Psoas muscle (tissue), 8 donors: ENCODE data around the gene PEF1. TPM values are rescaled to one million over a fixed set of nuclear protein-coding genes. Genes with fewer than 3 reads are reported as not detected.

Experiments used
- ATAC-seq, 4 donors: fragments of 200-7000 bp; cut with Tn5 transposase; one replicate each; pipeline ENCODE4 v1.9.1; 2020; ENCODE audit warnings: moderate library complexity in 3 of 4, mild to moderate bottlenecking in 2 of 4
- DNase-seq, 2 donors: peaks; one replicate each; pipeline ENCODE4 v3.0.0-alpha.2; 2020
- H3K27ac ChIP-seq: fragments of 200-600 bp; one replicate; pipeline ENCODE4 v1.8.0; 2022
- H3K27me3 ChIP-seq, 3 donors: fragments of 200-600 bp in 1 of 3; one replicate each; pipeline versions ENCODE4 v1.6.1 to v1.8.0; 2013 to 2022; ENCODE audit warnings: low read length in 2 of 3, mild to moderate bottlenecking in 2 of 3, moderate library complexity in 1 of 3; ENCODE audit not compliant: insufficient read depth in 3 of 3
- H3K36me3 ChIP-seq, 2 donors: fragments of 200-600 bp in 1 of 2; one replicate each; pipeline versions ENCODE4 v1.6.1 to v1.8.0; 2013 to 2022; ENCODE audit warnings: low read depth in 1 of 2, mild to moderate bottlenecking in 1 of 2, moderate library complexity in 1 of 2; ENCODE audit not compliant: insufficient read depth in 1 of 2
- H3K4me1 ChIP-seq: fragments of 200-600 bp; one replicate; pipeline ENCODE4 v1.8.0; 2022
- H3K4me3 ChIP-seq: fragments of 200-600 bp; one replicate; pipeline ENCODE4 v1.8.0; 2022; ENCODE audit warnings: mild to moderate bottlenecking
- H3K9me3 ChIP-seq: fragments of 200-600 bp; one replicate; pipeline ENCODE4 v1.8.0; 2022
- WGBS, 3 donors: extraction: QIAGEN DNeasy Blood & Tissue Kit; methylation state at CpG; one replicate each; pipeline versions ENCODE4 v1.1.6 to v1.1.7; 2013; 5-methylcytosine and 5-hydroxymethylcytosine counted together
- intact Hi-C, 2 donors: fragments of 100-400 bp; cut with DNase I; formaldehyde crosslinking; loops; one replicate each; pipeline versions ENCODE4 v1.11.0 to v1.14.2; 2022
- polyA plus RNA-seq, 3 donors: library from polyadenylated mRNA; stranded (reverse); fragments of 200-250 nt; gene quantifications; one replicate each; pipeline ENCODE4 v1.2.3, GENCODE V29; 2013
- total RNA-seq, 4 donors: library from RNA; stranded (reverse); fragmentation: NEBNext Ultra II Directional in 2 of 4; extraction: Animal tissue kit (Norgen Biotek cat#: 25700) in 2 of 4; gene quantifications; one replicate each; pipeline versions ENCODE4 v1.2.1 to v1.2.4, GENCODE V29; 2021 to 2023
- TF ChIP-seq, protein P1 (sequence below): fragments of 200-600 bp; IDR thresholded peaks from one replicate; pipeline ENCODE4 v1.8.0; 2022; ENCODE audit warnings: antibody characterized with exemption
- donor health status: healthy with polysubstance abuse.
- donor health status: DM: no; HTN: no; CAD: no; lungs with moderate emphysema.
- donor health status: Bipolar disorder and iron deficiency.
- donor health status: healthy.
- donor health status: DM: yes; HTN: yes; CAD: no.
- donor health status: DM: no; HTN: no; CAD: no.
- donor health status: DM: no; HTN: no; CAD: no.
- donor health status: DM: yes; HTN: yes; CAD: no.

The PEF1 gene
- total and polyA plus RNA-seq, 7 donors = 22.1 to 57.4 (median 30.7) TPM

DNA sequence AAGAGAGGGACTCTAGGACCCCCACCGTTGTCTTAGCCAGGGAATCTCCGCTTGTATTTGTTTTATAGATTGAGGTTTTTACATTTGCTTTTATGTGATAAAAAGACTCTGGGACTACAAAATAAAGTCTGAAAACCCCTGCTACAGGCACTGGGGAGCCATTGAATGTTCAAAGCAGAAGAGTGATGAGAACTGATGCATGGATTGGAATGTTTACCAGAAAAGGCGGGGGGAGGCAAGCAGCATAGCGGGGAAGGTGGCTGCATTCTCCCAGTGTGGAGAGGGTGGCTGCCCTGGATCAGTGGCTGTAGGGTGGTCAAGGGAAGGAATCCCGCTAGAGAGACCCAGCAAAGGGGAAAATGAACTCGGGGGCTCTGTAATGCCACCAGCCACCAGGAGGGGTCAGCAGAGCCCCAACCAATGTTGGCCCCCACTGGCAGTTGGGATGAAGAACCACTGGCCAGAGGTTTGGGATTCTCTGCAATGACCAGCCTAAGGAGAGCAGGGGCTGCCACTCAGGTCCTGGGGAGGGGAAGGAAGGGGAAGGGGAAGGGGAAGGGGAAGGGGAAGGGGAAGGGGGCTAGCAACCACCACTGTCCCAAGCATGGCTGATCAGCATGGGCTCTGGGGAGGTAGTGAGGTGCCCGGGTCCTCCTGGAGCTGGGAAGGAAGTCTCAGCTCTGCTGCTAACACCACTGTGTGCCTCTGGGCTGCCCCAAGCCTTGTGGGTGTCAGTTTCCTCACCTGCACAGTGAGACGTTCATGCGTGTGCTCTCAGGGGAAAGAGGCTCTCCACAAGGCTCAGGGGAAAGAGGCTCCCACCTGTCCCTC, 19.2 kb upstream of the PEF1 start:
- ATAC-seq = peak; percentile 65 to 85 (median 78)
- 43 to 48% (median 44%) methylated on average over 9 of the region's 9 CpGs for whole genome bisulfite sequencing, 3 donors
- H3K27me3 ChIP-seq = no peaks in the 10 kb centered on the region
- no peaks in the 10 kb centered on the region for H3K9me3 ChIP-seq
- H3K4me1 ChIP-seq = no peaks in the 10 kb centered on the region
- H3K4me3 ChIP-seq = no peak overlapping the region
- intact Hi-C loops = loop anchor here (1.0 to 5.0 kb wide), 4 partner anchors 53 to 125 kb away; no protein-coding TSS in a partner anchor
- H3K27ac ChIP-seq = no peak overlapping the region
- TF ChIP-seq, protein P1, sequence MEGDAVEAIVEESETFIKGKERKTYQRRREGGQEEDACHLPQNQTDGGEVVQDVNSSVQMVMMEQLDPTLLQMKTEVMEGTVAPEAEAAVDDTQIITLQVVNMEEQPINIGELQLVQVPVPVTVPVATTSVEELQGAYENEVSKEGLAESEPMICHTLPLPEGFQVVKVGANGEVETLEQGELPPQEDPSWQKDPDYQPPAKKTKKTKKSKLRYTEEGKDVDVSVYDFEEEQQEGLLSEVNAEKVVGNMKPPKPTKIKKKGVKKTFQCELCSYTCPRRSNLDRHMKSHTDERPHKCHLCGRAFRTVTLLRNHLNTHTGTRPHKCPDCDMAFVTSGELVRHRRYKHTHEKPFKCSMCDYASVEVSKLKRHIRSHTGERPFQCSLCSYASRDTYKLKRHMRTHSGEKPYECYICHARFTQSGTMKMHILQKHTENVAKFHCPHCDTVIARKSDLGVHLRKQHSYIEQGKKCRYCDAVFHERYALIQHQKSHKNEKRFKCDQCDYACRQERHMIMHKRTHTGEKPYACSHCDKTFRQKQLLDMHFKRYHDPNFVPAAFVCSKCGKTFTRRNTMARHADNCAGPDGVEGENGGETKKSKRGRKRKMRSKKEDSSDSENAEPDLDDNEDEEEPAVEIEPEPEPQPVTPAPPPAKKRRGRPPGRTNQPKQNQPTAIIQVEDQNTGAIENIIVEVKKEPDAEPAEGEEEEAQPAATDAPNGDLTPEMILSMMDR = peak; percentile 86
- DNase-seq = peak; percentile 57 to 77
- H3K36me3 ChIP-seq = peaks cover 0 to 6% of the 10 kb centered on the region in 2 donors

DNA sequence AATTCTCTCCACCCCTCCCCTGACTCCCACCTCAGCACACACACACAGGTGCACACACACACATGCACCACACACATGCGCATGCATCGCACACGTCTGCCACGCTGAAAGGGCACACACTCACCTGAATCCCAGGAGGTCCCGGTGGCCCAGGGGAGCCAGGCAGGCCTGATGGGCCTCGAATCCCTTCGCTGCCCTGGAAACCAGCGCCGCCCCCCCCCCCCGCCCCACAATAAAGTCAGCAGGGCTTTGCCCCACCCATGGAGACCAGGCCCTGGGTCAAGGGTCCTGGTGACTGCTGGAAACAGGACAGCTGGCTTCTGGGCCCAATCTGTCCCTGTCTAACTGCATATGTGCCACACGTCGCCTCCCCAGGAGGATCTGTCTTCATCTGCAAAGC, 17.8 kb upstream of the PEF1 start:
- Histone ChIP-seq H3K4me1 (no peaks in the 10 kb centered on the region), H3K9me3 (no peaks in the 10 kb centered on the region), H3K27me3 (no peaks in the 10 kb centered on the region), H3K4me3 (no peak overlapping the region), H3K27ac (no peak overlapping the region), H3K36me3 (peaks cover 0 to 17% of the 10 kb centered on the region in 2 donors)
- 87 to 93% (median 90%) methylated on average over 9 to 12 of the region's 12 CpGs for WGBS, 3 donors
- ATAC-seq (no peak), DNase-seq (no peak)
- intact Hi-C loops = loop anchor here in 1 of 2 donors (2.0 to 5.0 kb wide), 2 partner anchors 55 to 126 kb away; no protein-coding TSS in a partner anchor
- TF ChIP-seq, protein P1 = no peak

DNA sequence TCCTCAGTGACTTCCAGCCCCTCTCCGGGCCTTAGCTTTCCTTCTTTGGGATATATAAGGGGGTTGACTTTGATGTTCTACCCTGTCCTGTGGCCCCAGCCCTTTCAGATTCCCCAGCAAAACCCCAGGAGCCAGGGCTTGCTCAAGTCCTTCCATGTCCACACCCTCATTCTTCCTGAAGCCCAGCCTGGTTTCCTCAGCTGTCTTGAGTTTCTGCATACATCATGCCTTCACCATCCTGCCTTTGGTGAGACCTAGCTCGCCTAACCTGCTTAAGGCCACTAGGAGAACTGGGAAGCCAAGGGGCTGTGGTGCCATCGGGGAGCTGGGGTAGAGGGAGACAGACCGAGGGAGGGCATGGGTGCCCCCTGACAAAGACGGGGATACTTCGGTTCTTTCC, 17.2 kb upstream of the PEF1 start:
- TF ChIP-seq, protein P1 = no peak
- DNase-seq (no peak), ATAC-seq (no peak)
- Histone ChIP-seq H3K9me3 (no peaks in the 10 kb centered on the region), H3K27ac (no peak overlapping the region), H3K36me3 (peaks cover 0 to 17% of the 10 kb centered on the region in 2 donors), H3K27me3 (no peaks in the 10 kb centered on the region), H3K4me3 (no peak overlapping the region), H3K4me1 (no peaks in the 10 kb centered on the region)
- intact Hi-C loops = loop anchor here in 1 of 2 donors (2.0 to 5.0 kb wide), 2 partner anchors 55 to 127 kb away; no protein-coding TSS in a partner anchor
- WGBS, 3 donors = 92 to 94% (median 94%) methylated on average over 6 of the region's 6 CpGs

DNA sequence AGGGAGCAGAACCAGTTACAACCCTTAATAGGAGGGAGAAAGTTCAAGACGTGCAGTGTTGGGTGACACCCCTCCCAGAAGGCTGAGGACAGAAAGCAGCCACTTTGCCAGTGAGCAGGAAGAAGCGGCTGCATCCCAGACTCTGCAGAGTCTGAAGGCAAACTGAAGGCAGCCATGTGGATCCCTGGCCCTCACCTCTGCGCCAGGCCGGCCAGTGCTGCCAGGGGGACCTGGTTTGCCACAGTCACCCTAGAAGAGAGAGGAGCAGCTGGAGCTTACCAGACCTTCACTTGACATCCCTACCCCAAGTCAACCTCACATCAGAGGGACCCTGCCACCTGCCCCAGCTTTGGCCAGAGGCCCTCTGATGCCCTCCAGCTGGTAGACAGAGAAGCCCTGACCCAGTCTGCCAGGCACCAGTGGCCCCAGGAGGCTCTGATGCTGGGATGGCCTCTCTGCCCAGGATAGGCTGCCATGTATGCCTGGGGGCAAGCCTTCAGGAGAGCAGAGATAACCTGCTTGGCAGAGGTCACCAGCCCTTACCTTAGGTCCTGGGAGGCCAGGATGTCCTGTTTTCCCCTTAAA, 16.3 kb upstream of the PEF1 start:
- 86 to 94% (median 86%) methylated on average over 4 of the region's 4 CpGs for WGBS, 3 donors
- no peaks in the 10 kb centered on the region for H3K27me3 ChIP-seq
- H3K36me3 ChIP-seq = peaks cover 0 to 20% of the 10 kb centered on the region in 2 donors
- H3K27ac ChIP-seq = no peak overlapping the region
- DNase-seq (no peak), ATAC-seq (no peak)
- no peak overlapping the region for H3K4me3 ChIP-seq
- intact Hi-C loops = loop anchor here in 1 of 2 donors (5.0 kb wide), 1 partner anchor 56 kb away; no protein-coding TSS in a partner anchor
- H3K4me1 ChIP-seq = no peaks in the 10 kb centered on the region
- TF ChIP-seq, protein P1 = no peak
- no peaks in the 10 kb centered on the region for H3K9me3 ChIP-seq
